Measurements from ENCODE around the gene DNAH2. TPM values are rescaled to one million over a fixed set of nuclear protein-coding genes. Genes with fewer than 3 reads are reported as not detected.
A peak's percentile ranks its signal among the peaks of the same experiment; 100 is the strongest.

Gene DNAH2
- total RNA-seq, 1 experiment from 2014 or later, result 2.0 TPM

DNA sequence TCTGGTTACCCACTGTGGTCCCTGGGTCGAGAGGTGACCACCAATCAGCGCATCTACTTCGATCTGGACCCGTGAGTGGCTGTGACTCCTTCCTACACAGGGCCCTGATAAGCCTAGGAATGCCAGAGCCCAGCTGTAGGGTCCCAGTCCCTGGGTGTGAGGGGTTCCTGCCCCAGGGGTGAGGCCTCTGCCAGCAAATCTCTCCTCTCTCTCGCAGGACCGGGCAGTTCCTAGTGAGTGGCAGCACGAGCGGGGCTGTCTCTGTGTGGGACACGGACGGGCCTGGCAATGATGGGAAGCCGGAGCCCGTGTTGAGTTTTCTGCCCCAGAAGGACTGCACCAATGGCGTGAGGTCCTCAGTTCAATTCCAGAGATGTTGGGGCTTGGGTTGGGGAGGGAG, 14.8 kb upstream of the DNAH2 start:
- H3K36me3 ChIP-seq (ENCODE audit: control insufficient read depth in 1 of 2, insufficient read depth in 2 of 2, low read length in 2 of 2), result peaks cover 3 to 5% of the 10 kb centered on the region in 2 experiments; a peak in 1 of 4 replicates
- H3K9ac ChIP-seq (ENCODE audit: low read length), result no peak overlapping the region
- H2AFZ ChIP-seq (ENCODE audit: low read depth, low read length, poor library complexity, severe bottlenecking), result no peak overlapping the region
- TSS peak; percentile 60 for BruUV-seq (replicated peaks)
- H3K9me3 ChIP-seq (ENCODE audit: control insufficient read depth in 1 of 2, insufficient read depth in 1 of 2, low read depth in 1 of 2, low read length in 2 of 2), result no peaks in the 10 kb centered on the region
- no peaks in the 10 kb centered on the region for H4K20me1 ChIP-seq (ENCODE audit: insufficient read depth)
- CTCF ChIA-PET, result interaction anchor here (0.6 kb wide), 1 partner anchor 391 kb away, joined by 3 read pairs; no protein-coding TSS in a partner anchor
- no peaks in the 10 kb centered on the region for H3K9me2 ChIP-seq (ENCODE audit: insufficient read depth)
- no peak for ATAC-seq
- no peak for TF ChIP-seq SRF (IDR thresholded peaks at IDR 0.05; ENCODE audit: low read depth)
- TF ChIP-seq YY1 (IDR thresholded peaks at IDR 0.05; ENCODE audit: extremely low read depth, insufficient replicate concordance, low read depth, low read length), result no peak
- no peak for TF ChIP-seq ZNF274 (IDR thresholded peaks at IDR 0.05; ENCODE audit: low read depth, low read length)
- TF ChIP-seq, protein P1, sequence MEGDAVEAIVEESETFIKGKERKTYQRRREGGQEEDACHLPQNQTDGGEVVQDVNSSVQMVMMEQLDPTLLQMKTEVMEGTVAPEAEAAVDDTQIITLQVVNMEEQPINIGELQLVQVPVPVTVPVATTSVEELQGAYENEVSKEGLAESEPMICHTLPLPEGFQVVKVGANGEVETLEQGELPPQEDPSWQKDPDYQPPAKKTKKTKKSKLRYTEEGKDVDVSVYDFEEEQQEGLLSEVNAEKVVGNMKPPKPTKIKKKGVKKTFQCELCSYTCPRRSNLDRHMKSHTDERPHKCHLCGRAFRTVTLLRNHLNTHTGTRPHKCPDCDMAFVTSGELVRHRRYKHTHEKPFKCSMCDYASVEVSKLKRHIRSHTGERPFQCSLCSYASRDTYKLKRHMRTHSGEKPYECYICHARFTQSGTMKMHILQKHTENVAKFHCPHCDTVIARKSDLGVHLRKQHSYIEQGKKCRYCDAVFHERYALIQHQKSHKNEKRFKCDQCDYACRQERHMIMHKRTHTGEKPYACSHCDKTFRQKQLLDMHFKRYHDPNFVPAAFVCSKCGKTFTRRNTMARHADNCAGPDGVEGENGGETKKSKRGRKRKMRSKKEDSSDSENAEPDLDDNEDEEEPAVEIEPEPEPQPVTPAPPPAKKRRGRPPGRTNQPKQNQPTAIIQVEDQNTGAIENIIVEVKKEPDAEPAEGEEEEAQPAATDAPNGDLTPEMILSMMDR (IDR thresholded peaks at IDR 0.05 in 2 of 3, conservative IDR thresholded peaks at IDR 0.05 in 1 of 3; ENCODE audit: borderline replicate concordance in 1 of 3, insufficient read depth in 1 of 3, low read depth in 2 of 3, low read length in 2 of 3), result no peak
- no peak for TF ChIP-seq TCF7L2 (IDR thresholded peaks at IDR 0.05; ENCODE audit: borderline replicate concordance, extremely low read depth, insufficient read depth, insufficient read length)
- TF ChIP-seq, protein P2, sequence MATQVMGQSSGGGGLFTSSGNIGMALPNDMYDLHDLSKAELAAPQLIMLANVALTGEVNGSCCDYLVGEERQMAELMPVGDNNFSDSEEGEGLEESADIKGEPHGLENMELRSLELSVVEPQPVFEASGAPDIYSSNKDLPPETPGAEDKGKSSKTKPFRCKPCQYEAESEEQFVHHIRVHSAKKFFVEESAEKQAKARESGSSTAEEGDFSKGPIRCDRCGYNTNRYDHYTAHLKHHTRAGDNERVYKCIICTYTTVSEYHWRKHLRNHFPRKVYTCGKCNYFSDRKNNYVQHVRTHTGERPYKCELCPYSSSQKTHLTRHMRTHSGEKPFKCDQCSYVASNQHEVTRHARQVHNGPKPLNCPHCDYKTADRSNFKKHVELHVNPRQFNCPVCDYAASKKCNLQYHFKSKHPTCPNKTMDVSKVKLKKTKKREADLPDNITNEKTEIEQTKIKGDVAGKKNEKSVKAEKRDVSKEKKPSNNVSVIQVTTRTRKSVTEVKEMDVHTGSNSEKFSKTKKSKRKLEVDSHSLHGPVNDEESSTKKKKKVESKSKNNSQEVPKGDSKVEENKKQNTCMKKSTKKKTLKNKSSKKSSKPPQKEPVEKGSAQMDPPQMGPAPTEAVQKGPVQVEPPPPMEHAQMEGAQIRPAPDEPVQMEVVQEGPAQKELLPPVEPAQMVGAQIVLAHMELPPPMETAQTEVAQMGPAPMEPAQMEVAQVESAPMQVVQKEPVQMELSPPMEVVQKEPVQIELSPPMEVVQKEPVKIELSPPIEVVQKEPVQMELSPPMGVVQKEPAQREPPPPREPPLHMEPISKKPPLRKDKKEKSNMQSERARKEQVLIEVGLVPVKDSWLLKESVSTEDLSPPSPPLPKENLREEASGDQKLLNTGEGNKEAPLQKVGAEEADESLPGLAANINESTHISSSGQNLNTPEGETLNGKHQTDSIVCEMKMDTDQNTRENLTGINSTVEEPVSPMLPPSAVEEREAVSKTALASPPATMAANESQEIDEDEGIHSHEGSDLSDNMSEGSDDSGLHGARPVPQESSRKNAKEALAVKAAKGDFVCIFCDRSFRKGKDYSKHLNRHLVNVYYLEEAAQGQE (IDR thresholded peaks at IDR 0.05; ENCODE audit: low read depth), result no peak
- TF ChIP-seq, protein P3, sequence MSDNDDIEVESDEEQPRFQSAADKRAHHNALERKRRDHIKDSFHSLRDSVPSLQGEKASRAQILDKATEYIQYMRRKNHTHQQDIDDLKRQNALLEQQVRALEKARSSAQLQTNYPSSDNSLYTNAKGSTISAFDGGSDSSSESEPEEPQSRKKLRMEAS (IDR thresholded peaks at IDR 0.05), result no peak
- no peak for TF ChIP-seq EZH2phosphoT487 (IDR thresholded peaks at IDR 0.05; ENCODE audit: borderline replicate concordance)
- TF ChIP-seq EGR1 (IDR thresholded peaks at IDR 0.05; ENCODE audit: low read depth), result no peak
- no peak for TF ChIP-seq CEBPB (IDR thresholded peaks at IDR 0.05; ENCODE audit: low read depth)
- no peak for TF ChIP-seq POLR2AphosphoS5 (IDR thresholded peaks at IDR 0.05; ENCODE audit: low read depth, low read length)
- no peak for TF ChIP-seq JUND (IDR thresholded peaks at IDR 0.05)
- no peak for TF ChIP-seq CBX3 (IDR thresholded peaks at IDR 0.05; ENCODE audit: low read depth)
- no peak for TF ChIP-seq ELF1 (IDR thresholded peaks at IDR 0.05; ENCODE audit: borderline replicate concordance, low read depth)
- TF ChIP-seq EZH2 (IDR thresholded peaks at IDR 0.05), result no peak
- TF ChIP-seq SIN3A (IDR thresholded peaks at IDR 0.05; ENCODE audit: low read depth), result no peak
- TF ChIP-seq ZFX (IDR thresholded peaks at IDR 0.05), result no peak
- TF ChIP-seq POLR2A (IDR thresholded peaks at IDR 0.05; ENCODE audit: borderline replicate concordance, extremely low read depth, insufficient read depth, insufficient read length), result no peak
- H3K4me1 ChIP-seq (ENCODE audit: control insufficient read depth in 1 of 2, insufficient read depth in 2 of 2, low read length in 2 of 2), result peaks cover 0 to 10% of the 10 kb centered on the region in 2 experiments; a peak in 1 of 4 replicates
- H3K4me3 ChIP-seq (replicated peaks in 1 of 2; ENCODE audit: low read depth in 1 of 2, low read length in 2 of 2), result no peak overlapping the region
- intact Hi-C loops (cut with micrococcal nuclease), result no loop called here
- H3K79me2 ChIP-seq (ENCODE audit: insufficient read depth, low read length), result no peaks in the 10 kb centered on the region
- no peak overlapping the region for H3K4me2 ChIP-seq (ENCODE audit: low read length)
- no peak overlapping the region for H3K27ac ChIP-seq (ENCODE audit: low read depth, low read length)
- no peak for DNase-seq (ENCODE audit: low read depth, low spot score)
- H3K27me3 ChIP-seq (ENCODE audit: insufficient read depth, low read length), result no peaks in the 10 kb centered on the region
- RAD21 ChIA-PET (ENCODE audit: low non-redundant PET in 1 of 2, low total read pairs in 2 of 2, uncharacterized antibody in 2 of 2, unreplicated experiment in 2 of 2), result no interaction called here
- POLR2A ChIA-PET, result no interaction called here
